H9 (cell line): ENCODE measurements around the gene PKNOX2. TPM values are rescaled to one million over a fixed set of nuclear protein-coding genes. Genes with fewer than 3 reads are reported as not detected.

Source experiments
- DNase-seq: peaks from one replicate; pipeline ENCODE4 v3.0.0-alpha.2; 2017
- H2AFZ ChIP-seq: one replicate; pipeline ENCODE4 v1.6.1; 2013; ENCODE audit warnings: mild to moderate bottlenecking, low read length, control low read depth, moderate library complexity
- H2AK5ac ChIP-seq: 2 replicates; pipeline ENCODE4 v1.6.1; 2013; ENCODE audit warnings: low read length, control low read depth, mixed read lengths; ENCODE audit not compliant: insufficient read length
- H2BK120ac ChIP-seq: one replicate; pipeline ENCODE4 v1.6.1; 2013; ENCODE audit warnings: low read depth, mild to moderate bottlenecking, low read length, control low read depth, inconsistent platforms; ENCODE audit not compliant: poor library complexity, severe bottlenecking
- H2BK12ac ChIP-seq: 2 replicates; pipeline ENCODE4 v1.6.1; 2013; ENCODE audit warnings: low read length, control low read depth, mixed read lengths, low read depth; ENCODE audit not compliant: insufficient read length
- H2BK15ac ChIP-seq: 2 replicates; pipeline ENCODE4 v1.6.1; 2013; ENCODE audit warnings: low read depth, low read length, control low read depth
- H2BK20ac ChIP-seq: one replicate; pipeline ENCODE4 v1.6.1; 2013; ENCODE audit warnings: low read depth, mild to moderate bottlenecking, low read length, control low read depth, inconsistent platforms; ENCODE audit not compliant: poor library complexity, severe bottlenecking
- H2BK5ac ChIP-seq: 2 replicates; pipeline ENCODE4 v1.6.1; 2013; ENCODE audit warnings: low read length, control low read depth, mixed read lengths; ENCODE audit not compliant: insufficient read length
- H3K14ac ChIP-seq: 2 replicates; pipeline ENCODE4 v1.6.1; 2013; ENCODE audit warnings: low read length, control low read depth; ENCODE audit not compliant: insufficient read depth
- H3K18ac ChIP-seq: 2 replicates; pipeline ENCODE4 v1.6.1; 2013; ENCODE audit warnings: low read depth, mild to moderate bottlenecking, mixed read lengths, low read length, control low read depth; ENCODE audit not compliant: insufficient read length
- H3K23ac ChIP-seq: 2 replicates; pipeline ENCODE4 v1.6.1; 2013; ENCODE audit warnings: low read length, control low read depth, mixed read lengths, low read depth; ENCODE audit not compliant: insufficient read length
- H3K23me2 ChIP-seq: 2 replicates; pipeline ENCODE4 v1.6.1; 2013; ENCODE audit warnings: low read depth, mild to moderate bottlenecking, mixed read lengths, low read length, control low read depth; ENCODE audit not compliant: insufficient read length, poor library complexity, severe bottlenecking
- H3K27ac ChIP-seq: 2 replicates; pipeline ENCODE4 v1.5.1; 2013; ENCODE audit warnings: low read length, control low read depth, mixed read lengths, low read depth; ENCODE audit not compliant: insufficient read length
- H3K27me3 ChIP-seq: 2 replicates; pipeline ENCODE4 v1.6.1; 2013; ENCODE audit warnings: low read length, control low read depth, inconsistent platforms; ENCODE audit not compliant: insufficient read depth
- H3K4ac ChIP-seq: 2 replicates; pipeline ENCODE4 v1.6.1; 2013; ENCODE audit warnings: low read depth, mild to moderate bottlenecking, control low read depth, inconsistent platforms, low read length, moderate library complexity
- H3K4me1 ChIP-seq: 2 replicates; pipeline ENCODE4 v1.6.1; 2013; ENCODE audit warnings: low read length, control low read depth, inconsistent platforms; ENCODE audit not compliant: insufficient read depth
- H3K4me2 ChIP-seq: 2 replicates; pipeline ENCODE4 v1.6.1; 2013; ENCODE audit warnings: low read length, control low read depth, mixed read lengths; ENCODE audit not compliant: insufficient read length, insufficient read depth
- H3K56ac ChIP-seq: 2 replicates; pipeline ENCODE4 v1.6.1; 2013; ENCODE audit warnings: low read depth, mild to moderate bottlenecking, mixed read lengths, low read length, control low read depth; ENCODE audit not compliant: insufficient read length
- H3K79me1 ChIP-seq: 2 replicates; pipeline ENCODE4 v1.6.1; 2013; ENCODE audit warnings: low read depth, mild to moderate bottlenecking, moderate library complexity, low read length, control low read depth, inconsistent platforms; ENCODE audit not compliant: insufficient read depth, poor library complexity, severe bottlenecking
- H3K79me2 ChIP-seq: 2 replicates; pipeline ENCODE4 v1.6.1; 2013; ENCODE audit warnings: low read length, control low read depth, inconsistent platforms; ENCODE audit not compliant: insufficient read depth
- H3K9ac ChIP-seq: 2 replicates; pipeline ENCODE4 v1.6.1; 2013; ENCODE audit warnings: low read length, control low read depth, mixed read lengths; ENCODE audit not compliant: insufficient read length; ENCODE audit errors: extremely low read depth
- H3K9me3 ChIP-seq: one replicate; pipeline ENCODE4 v1.6.1; 2013; ENCODE audit warnings: low read depth, low read length, inconsistent platforms; ENCODE audit not compliant: control insufficient read depth
- H3T11ph ChIP-seq: one replicate; pipeline ENCODE4 v1.6.1; 2013; ENCODE audit warnings: mild to moderate bottlenecking, low read length, control low read depth, inconsistent platforms
- H4K20me1 ChIP-seq: one replicate; pipeline ENCODE4 v1.6.1; 2013; ENCODE audit not compliant: control insufficient read depth, insufficient read length, insufficient read depth
- H4K5ac ChIP-seq: 2 replicates; pipeline ENCODE4 v1.6.1; 2013; ENCODE audit warnings: low read depth, mild to moderate bottlenecking, mixed read lengths, low read length, control low read depth; ENCODE audit not compliant: insufficient read length
- H4K8ac ChIP-seq: replicated peaks from 2 replicates; pipeline ENCODE4 v1.6.1; 2013; ENCODE audit warnings: low read length, control low read depth, mixed read lengths, low read depth; ENCODE audit not compliant: insufficient read length
- H4K91ac ChIP-seq: 2 replicates; pipeline ENCODE4 v1.6.1; 2013; ENCODE audit warnings: low read depth, mild to moderate bottlenecking, moderate library complexity, mixed read lengths, low read length, control low read depth; ENCODE audit not compliant: insufficient read length
- H3K27ac Mint-ChIP-seq, 3 experiments: 2 replicates in 2 of 3; 3 replicates in 1 of 3; pipeline ENCODE4 v1.8.0; 2020 to 2021; ENCODE audit warnings: mixed read lengths in 3 of 3, mild to moderate bottlenecking in 1 of 3, moderate library complexity in 1 of 3
- H3K27me3 Mint-ChIP-seq: 2 replicates; pipeline ENCODE4 v1.8.0; 2021; ENCODE audit warnings: low read depth, mild to moderate bottlenecking, moderate library complexity, mixed read lengths
- H3K36me3 Mint-ChIP-seq, 3 experiments: 2 replicates in 2 of 3; 3 replicates in 1 of 3; pipeline ENCODE4 v1.8.0; 2020 to 2021; ENCODE audit warnings: low read depth in 3 of 3, mixed read lengths in 3 of 3; ENCODE audit not compliant: insufficient read depth in 1 of 3
- H3K4me1 Mint-ChIP-seq, 2 experiments: 2 replicates each; pipeline ENCODE4 v1.8.0; 2020; ENCODE audit warnings: mixed read lengths in 2 of 2
- H3K4me3 Mint-ChIP-seq, 2 experiments: 2 replicates in 1 of 2; 3 replicates in 1 of 2; pipeline ENCODE4 v1.8.0; 2020 to 2021; ENCODE audit warnings: mild to moderate bottlenecking in 2 of 2, mixed read lengths in 2 of 2, moderate library complexity in 1 of 2
- H3K9me3 Mint-ChIP-seq, 2 experiments: 2 replicates in 1 of 2; 3 replicates in 1 of 2; pipeline ENCODE4 v1.8.0; 2020; ENCODE audit warnings: mild to moderate bottlenecking in 2 of 2, mixed read lengths in 2 of 2, moderate library complexity in 1 of 2
- CTCF ChIP-seq: fragments of 200-600 bp; sonication (generic); conservative IDR thresholded peaks from 3 replicates; pipeline ENCODE4 v1.8.0; 2021; ENCODE audit warnings: antibody characterized with exemption, mild to moderate bottlenecking
- total RNA-seq: library from RNA; stranded (reverse); gene quantifications from 2 replicates; pipeline ENCODE4 v1.2.1, GENCODE V29; 2021

PKNOX2 gene
- total RNA-seq, 1 experiment from 2014 or later: 1.3 TPM

GRCh38 chr11:125136001-125136400 lies 28.6 kb upstream of the PKNOX2 start:
- peaks cover 35 to 41% of the 10 kb centered on the region in 2 experiments for H3K4me1 Mint-ChIP-seq
- 0 out of 5 replicates have a peak, but pooled peaks cover 0 to 3% of the 10 kb centered on the region in 2 experiments for H3K9me3 Mint-ChIP-seq
- H2BK15ac ChIP-seq: no peak overlapping the region
- no peaks in the 10 kb centered on the region for H3K79me2 ChIP-seq
- DNase-seq: no peak
- TF ChIP-seq CTCF: no peak
- peaks cover 68% of the 10 kb centered on the region for H3K27me3 Mint-ChIP-seq
- H4K20me1 ChIP-seq: no peaks in the 10 kb centered on the region
- no peaks in the 10 kb centered on the region for H3K79me1 ChIP-seq
- no peak overlapping the region for H3K9ac ChIP-seq
- H3K4ac ChIP-seq: no peak overlapping the region
- no peak overlapping the region for H2BK5ac ChIP-seq
- no peak overlapping the region for H4K91ac ChIP-seq
- H3K27ac ChIP-seq: no peak overlapping the region
- no peak overlapping the region for H4K5ac ChIP-seq
- H2AK5ac ChIP-seq: no peak overlapping the region
- H3K56ac ChIP-seq: no peak overlapping the region
- no peak overlapping the region for H3K4me3 Mint-ChIP-seq
- no peak overlapping the region for H2AFZ ChIP-seq
- no peak overlapping the region for H3K27ac Mint-ChIP-seq
- no peak overlapping the region for H4K8ac ChIP-seq
- no peak overlapping the region for H3T11ph ChIP-seq
- no peak overlapping the region for H2BK12ac ChIP-seq
- no peak overlapping the region for H2BK20ac ChIP-seq
- H3K18ac ChIP-seq: no peak overlapping the region
- H3K4me1 ChIP-seq: peaks cover 10% of the 10 kb centered on the region; the same call in 1 of the 2 replicates
- no peak overlapping the region for H3K23ac ChIP-seq
- H3K36me3 Mint-ChIP-seq: no peaks in the 10 kb centered on the region
- no peak overlapping the region for H2BK120ac ChIP-seq
- no peak overlapping the region for H3K14ac ChIP-seq
- H3K23me2 ChIP-seq: no peaks in the 10 kb centered on the region
- no peak overlapping the region for H3K4me2 ChIP-seq
- no peaks in the 10 kb centered on the region for H3K9me3 ChIP-seq
- peaks cover 16% of the 10 kb centered on the region; the same call in 1 of the 2 replicates for H3K27me3 ChIP-seq
